ENCODE results near the gene CDC16. TPM values are rescaled to one million over a fixed set of nuclear protein-coding genes. Genes with fewer than 3 reads are reported as not detected.
A peak's percentile ranks its signal among the peaks of the same experiment; 100 is the strongest.

The CDC16 gene
- total and polyA plus RNA-seq, 9 of the 15 experiments (the other 6 are each of a cell fraction or from before 2014, with no cell fraction given): 23.2 to 102 (median 51.6) TPM

DNA sequence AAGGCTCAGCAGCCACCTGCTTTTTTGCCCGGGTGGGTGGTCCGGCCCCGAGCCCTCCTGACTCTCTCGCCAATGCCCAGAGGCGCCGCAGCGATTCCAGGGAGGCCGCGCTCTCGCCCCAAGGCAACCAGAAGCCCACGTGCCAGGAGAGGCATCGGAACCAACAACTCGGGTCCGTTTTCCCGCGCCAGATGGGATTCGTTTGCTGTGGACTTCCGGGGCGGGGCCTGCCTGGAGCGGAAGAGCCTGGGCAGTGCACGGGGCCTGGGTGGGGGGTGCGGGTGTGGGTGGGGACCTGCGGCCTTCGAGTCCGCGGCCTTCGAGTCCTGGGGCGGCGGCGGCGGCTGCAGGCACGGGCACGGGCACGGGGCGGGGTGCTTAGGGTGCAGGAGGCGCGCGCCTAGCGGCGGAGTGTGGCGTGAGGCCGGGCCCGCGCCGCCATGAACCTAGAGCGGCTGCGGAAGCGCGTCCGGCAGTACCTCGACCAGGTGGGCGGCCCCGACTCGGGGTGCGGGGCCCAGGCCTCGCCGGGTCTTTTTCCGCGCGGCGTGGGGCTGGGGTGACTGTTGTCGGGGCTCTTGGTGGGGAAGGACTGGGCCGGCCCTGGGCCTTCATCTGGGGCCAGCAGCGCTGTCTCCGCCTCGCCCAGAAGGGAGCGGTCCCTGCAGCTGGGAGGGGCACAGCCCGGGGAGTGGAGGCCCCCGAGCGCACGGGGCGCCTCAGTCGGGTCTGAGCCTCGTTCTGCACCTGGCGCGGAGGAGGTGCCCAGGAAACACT, at the start of gene CDC16 (continued):
- TF ChIP-seq ZNF445 (CRISPR knock-in tag; IDR thresholded peaks at IDR 0.05; ENCODE audit: low read depth): no peak
- TF ChIP-seq ARHGAP35 (IDR thresholded peaks at IDR 0.05; ENCODE audit: partially characterized antibody): no peak
- TF ChIP-seq, protein P1, sequence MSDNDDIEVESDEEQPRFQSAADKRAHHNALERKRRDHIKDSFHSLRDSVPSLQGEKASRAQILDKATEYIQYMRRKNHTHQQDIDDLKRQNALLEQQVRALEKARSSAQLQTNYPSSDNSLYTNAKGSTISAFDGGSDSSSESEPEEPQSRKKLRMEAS (CRISPR knock-in tag; IDR thresholded peaks at IDR 0.05): peak; percentile 99
- TF ChIP-seq, protein P2, sequence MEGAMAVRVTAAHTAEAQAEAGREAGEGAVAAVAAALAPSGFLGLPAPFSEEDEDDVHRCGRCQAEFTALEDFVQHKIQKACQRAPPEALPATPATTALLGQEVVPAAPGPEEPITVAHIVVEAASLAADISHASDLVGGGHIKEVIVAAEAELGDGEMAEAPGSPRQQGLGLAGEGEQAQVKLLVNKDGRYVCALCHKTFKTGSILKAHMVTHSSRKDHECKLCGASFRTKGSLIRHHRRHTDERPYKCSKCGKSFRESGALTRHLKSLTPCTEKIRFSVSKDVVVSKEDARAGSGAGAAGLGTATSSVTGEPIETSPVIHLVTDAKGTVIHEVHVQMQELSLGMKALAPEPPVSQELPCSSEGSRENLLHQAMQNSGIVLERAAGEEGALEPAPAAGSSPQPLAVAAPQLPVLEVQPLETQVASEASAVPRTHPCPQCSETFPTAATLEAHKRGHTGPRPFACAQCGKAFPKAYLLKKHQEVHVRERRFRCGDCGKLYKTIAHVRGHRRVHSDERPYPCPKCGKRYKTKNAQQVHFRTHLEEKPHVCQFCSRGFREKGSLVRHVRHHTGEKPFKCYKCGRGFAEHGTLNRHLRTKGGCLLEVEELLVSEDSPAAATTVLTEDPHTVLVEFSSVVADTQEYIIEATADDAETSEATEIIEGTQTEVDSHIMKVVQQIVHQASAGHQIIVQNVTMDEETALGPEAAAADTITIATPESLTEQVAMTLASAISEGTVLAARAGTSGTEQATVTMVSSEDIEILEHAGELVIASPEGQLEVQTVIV (CRISPR knock-in tag; IDR thresholded peaks at IDR 0.05; ENCODE audit: borderline replicate concordance): no peak
- no peak for TF ChIP-seq MEF2A (IDR thresholded peaks at IDR 0.05; ENCODE audit: control insufficient read depth, low read depth, low read length)
- TF ChIP-seq FOXA1 (IDR thresholded peaks at IDR 0.05; ENCODE audit: borderline replicate concordance): no peak
- TF ChIP-seq RFX5 (IDR thresholded peaks at IDR 0.05; ENCODE audit: low read depth, low read length): no peak
- TF ChIP-seq ZNF184 (CRISPR knock-in tag; IDR thresholded peaks at IDR 0.05): no peak
- no peak for TF ChIP-seq ZNF217 (CRISPR knock-in tag; IDR thresholded peaks at IDR 0.05)
- no peak for TF ChIP-seq HMG20A (CRISPR knock-in tag; conservative IDR thresholded peaks at IDR 0.05)
- no peak for TF ChIP-seq MEIS2 (IDR thresholded peaks at IDR 0.05; ENCODE audit: partially characterized antibody)
- TF ChIP-seq, protein P3, sequence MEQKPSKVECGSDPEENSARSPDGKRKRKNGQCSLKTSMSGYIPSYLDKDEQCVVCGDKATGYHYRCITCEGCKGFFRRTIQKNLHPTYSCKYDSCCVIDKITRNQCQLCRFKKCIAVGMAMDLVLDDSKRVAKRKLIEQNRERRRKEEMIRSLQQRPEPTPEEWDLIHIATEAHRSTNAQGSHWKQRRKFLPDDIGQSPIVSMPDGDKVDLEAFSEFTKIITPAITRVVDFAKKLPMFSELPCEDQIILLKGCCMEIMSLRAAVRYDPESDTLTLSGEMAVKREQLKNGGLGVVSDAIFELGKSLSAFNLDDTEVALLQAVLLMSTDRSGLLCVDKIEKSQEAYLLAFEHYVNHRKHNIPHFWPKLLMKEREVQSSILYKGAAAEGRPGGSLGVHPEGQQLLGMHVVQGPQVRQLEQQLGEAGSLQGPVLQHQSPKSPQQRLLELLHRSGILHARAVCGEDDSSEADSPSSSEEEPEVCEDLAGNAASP (IDR thresholded peaks at IDR 0.05): no peak
- no peak for TF ChIP-seq ZNF785 (CRISPR knock-in tag; IDR thresholded peaks at IDR 0.05)
- no peak for TF ChIP-seq CREB1 (IDR thresholded peaks at IDR 0.05)
- TF ChIP-seq CREB1 (CRISPR knock-in tag; IDR thresholded peaks at IDR 0.05): no peak
- no peak for TF ChIP-seq ZNF707 (CRISPR knock-in tag; conservative IDR thresholded peaks at IDR 0.05)
- no peak for TF ChIP-seq ZNF140 (CRISPR knock-in tag; IDR thresholded peaks at IDR 0.05)
- TF ChIP-seq STAT5B (CRISPR knock-in tag; IDR thresholded peaks at IDR 0.05): no peak
- TF ChIP-seq SREBF2 (CRISPR knock-in tag; IDR thresholded peaks at IDR 0.05): no peak
- TF ChIP-seq, protein P4, sequence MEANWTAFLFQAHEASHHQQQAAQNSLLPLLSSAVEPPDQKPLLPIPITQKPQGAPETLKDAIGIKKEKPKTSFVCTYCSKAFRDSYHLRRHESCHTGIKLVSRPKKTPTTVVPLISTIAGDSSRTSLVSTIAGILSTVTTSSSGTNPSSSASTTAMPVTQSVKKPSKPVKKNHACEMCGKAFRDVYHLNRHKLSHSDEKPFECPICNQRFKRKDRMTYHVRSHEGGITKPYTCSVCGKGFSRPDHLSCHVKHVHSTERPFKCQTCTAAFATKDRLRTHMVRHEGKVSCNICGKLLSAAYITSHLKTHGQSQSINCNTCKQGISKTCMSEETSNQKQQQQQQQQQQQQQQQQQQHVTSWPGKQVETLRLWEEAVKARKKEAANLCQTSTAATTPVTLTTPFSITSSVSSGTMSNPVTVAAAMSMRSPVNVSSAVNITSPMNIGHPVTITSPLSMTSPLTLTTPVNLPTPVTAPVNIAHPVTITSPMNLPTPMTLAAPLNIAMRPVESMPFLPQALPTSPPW (CRISPR knock-in tag; IDR thresholded peaks at IDR 0.05): peak; percentile 91
- no peak for TF ChIP-seq BRCA1 (IDR thresholded peaks at IDR 0.05)
- TF ChIP-seq BRCA1 (CRISPR knock-in tag; IDR thresholded peaks at IDR 0.05): no peak
